HG02571 (cell line): ENCODE data around the gene PBX1.

Source experiments
- ATAC-seq: cut with Tn5 transposase; IDR thresholded peaks from one replicate; pipeline ENCODE4 v1.9.1; 2021; ENCODE audit warnings: mild to moderate bottlenecking, moderate library complexity; ENCODE audit not compliant: unreplicated experiment

Gene PBX1

DNA sequence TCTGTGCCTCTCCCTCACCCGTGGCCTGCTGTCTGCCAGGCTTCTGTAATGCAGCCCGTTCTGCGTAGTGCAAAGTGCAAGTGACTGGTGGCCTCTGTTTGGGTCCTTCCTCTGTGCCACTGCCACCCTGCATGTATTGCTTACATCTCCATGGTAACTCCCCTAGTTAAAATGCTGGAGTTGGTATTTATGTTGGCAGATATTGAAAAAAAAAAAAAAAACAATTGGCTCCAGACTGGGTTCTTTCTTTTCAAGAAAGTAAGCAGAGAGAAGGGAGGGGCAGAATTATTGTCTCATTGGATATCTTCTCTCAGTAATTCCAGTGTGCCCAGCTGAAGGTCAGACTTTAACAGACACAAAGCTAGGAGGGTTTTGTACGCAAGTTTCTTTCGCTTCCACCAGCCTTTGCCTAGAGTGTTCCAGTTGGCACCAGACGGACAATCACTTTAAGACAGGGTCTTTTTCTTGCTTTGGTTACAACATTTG is 242.3 kb downstream of the PBX1 start:
- ATAC-seq: no peak

DNA sequence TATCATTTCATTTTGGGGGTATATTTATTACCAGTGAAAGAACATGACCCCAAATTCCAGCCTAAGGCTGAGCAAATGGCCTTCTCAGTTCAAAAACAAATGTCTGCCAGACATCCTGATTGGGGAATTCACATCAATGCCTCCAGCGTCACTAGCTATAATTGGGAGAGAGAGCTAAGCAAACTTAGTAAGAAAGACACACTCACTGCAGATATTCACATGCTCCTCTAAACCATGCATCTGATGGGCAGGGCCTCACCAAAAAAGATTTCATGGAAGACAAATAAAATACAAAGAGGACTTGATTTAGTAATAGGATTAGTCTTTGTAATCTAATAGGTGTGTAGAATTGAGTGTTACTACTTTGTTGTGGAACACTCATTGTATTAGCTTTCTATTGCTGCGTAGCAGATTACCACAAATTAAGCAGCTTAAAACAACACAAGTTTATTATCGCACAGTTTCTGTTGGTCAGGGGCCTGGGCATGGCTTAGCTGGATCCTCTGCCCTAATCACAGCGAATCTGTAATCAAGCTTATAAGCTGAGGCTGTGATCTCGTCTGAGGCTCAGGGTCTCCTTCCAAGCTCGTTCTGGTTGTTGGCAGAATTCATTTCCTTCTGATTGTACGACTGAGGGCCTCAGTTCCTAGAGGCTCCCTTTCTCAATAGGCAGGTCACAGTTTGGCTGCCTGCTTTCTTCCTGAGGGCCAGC is 243.0 kb downstream of the PBX1 start:
- ATAC-seq: no peak

DNA sequence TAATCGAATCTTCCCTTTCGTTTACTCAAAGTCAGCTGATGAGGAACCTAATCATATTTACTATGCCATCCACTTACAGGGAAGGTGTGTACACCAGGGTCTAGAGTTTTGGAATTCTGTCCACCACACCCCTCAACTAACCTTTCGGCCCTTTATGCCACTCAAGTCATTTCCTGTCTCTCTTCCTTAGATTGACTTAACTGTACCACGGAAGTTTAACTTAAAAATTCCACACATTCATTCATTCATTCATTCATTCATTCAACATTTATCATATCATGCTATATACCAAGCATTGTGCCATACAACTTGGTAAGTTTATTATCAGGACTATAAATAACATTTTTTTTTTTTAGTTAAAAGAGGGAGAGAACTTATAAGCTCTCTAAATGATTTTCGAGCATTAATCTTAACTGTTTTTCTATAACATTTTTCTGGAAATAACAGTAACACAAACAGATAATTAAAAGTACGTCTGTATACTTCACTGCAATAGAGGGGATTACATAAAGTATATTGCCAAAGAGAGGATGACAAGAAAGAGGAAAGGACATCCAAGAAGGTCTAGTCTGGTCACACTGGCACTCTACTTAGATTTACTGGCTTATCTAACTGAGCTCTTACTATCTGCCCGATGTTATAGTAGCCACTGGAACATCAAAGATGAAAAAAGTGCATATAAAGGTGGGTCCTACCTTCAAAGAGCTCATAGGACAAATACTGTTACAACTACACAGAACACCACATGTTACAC is 243.7 kb downstream of the PBX1 start:
- ATAC-seq: no peak

DNA sequence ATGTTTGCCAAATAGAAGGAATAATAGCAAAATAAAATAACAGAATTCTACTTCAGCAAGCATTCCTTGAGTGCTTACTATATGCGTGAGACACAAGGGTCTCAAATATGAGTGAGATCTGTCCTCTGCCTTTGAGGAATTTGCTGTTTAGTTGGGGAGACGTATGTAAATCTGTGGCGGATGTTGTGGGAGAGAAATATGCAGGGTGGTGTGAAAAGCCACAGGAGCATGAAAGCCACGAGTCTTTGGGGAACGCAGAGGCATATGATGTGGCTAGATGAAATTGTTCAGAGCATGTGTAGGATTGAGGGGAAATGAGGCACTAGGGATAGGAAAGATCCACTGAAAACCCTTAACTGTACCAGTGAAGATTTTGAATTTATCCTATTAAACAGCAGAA is 244.4 kb downstream of the PBX1 start:
- no peak for ATAC-seq

DNA sequence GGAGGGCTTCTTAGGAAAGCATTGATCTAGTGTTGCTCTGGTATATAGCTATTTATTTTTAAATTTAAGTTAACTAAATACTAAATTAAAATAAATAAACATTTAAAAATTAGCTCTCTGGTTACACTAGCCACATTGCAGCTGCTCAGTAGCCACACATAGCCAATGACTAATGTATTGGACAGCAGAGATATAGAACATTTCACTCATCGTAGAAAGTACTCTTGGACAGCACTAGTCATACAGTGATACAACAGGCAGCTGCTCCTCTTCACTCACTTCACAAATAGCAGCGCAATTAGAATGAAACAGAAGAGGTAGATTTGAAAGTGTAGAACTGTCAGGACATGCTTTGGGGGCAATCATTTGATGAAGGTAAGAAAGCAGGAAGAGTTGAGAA is 245.4 kb downstream of the PBX1 start:
- ATAC-seq: no peak

DNA sequence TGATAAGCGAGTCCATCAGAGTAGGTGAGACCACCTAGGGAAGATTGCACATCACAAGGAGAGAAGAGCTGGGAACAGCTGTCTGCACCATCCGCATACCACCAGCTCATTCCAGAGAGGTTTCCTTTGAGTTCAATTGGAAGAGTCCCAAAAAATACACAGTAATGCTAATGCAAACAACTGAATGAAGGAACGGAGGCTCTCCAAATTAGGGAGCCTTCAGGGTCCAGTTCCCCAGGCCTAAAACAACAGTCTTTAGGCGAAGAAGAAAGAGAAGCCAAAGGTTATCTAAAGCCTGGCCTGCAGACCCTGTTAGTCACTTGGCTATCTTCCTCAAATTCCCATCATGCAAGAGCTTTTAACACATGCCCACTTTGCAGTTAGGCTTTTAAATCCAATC is 246.4 kb downstream of the PBX1 start:
- no peak for ATAC-seq

DNA sequence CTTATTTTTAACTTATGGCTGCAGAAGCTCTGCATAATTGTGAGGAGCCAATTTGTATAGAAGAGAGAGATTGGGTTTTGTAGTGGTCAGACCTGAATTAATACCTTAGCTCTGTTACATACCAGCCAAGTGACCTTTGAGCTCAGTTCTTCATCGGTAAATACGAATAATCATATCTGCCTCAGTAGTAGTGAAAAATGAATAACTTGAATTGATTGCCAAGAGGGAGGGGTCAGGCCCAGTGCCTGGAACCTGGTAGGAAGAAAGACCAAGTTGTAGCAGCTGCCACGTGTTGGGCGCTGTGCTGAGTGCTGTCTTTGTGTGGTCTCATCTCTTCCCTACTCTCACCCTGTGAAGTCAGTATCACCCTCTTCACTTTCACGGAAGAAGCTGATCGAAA is 247.5 kb downstream of the PBX1 start:
- no peak for ATAC-seq

DNA sequence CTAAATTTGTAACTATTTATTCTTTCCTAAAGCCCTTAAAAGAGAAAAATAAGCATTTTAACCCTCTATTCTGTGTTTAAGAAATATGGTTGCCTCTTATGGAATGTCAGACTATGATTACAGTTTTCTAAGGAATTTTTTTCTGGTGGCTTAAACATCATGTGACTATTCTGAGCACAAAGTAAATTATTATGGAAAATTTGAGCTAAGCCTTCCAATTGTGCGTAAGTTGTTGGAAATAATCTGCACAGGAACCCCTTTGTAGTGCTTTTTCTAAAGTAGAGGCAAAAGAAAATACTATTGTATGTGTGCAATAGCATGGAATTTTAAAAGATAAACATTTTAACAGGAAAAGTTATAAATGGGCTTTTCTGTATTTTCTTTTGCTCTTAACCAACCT is 254.8 kb downstream of the PBX1 start:
- no peak for ATAC-seq

DNA sequence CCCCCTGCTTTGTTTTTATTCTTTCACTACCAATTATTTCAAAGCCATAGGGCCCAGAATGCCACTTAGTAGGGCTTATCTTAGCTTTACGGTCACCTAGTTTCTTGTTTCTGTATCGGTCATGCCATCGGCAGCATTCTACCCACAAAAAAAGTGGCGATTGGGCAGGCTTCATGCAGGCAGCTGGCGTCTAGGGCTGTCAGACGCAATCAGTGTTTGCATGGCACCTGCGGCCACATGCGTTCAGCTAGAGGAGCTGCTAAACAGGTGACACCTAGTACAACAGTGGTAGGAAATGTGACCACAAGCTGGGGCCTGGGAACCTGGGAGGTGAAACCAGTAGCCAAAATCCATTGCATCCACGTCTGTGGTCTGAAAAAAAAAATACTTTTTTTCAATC is 262.7 kb downstream of the PBX1 start:
- no peak for ATAC-seq

DNA sequence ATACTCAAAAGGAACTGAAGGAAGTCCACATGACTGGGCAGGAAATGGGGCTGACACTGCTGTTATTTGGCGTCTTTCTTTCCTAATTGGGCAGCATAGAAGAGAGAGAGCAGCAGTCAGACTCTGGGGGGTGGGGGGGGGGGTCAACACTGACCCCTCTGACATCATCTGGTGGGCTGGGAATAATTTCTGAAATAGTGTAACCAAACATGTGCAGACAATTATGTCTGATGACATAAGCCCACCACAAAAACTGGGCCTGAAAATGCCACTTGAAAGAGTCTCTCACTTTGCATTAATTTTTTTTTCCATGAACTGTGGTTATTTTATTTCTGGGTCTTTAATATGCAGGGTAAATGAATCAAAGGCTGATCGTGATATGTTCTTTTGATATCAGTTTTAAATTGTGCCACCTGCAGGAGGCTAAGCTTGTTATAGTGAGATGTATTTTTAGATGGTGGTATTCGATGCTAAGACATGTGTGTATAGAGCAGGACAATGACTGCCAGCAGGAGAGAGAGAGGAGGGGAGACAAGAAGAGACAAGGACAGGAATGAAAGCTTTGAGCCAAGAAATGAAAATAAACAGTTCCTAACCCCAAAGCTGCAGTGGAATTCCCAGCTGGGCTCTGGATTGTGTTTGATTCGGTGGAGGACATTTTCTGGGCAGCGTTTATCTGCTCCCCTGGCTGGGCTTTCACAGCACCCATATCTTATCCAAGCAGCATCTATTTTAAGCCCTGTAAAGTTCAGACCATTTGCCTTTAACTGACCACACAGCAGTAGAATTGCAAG is 264.7 kb downstream of the PBX1 start:
- ATAC-seq: no peak

DNA sequence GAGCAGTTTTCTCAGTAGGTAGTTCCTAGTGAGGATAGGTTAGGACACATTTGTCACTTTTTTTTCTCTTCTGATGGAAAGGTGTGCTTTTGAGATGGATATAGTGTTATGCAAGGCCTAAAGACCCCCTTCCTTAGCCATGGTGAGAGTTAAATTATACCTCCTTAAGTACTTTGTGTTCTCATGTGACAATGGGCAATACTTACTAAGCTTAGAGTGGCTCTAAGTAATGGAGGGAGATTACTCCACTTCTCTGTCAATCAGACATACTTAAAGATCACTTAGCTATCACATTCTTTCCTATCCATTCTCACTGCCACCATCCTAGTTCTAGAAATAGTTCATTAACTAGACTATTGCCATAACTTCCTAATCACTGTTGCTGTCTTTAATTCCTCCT is 265.6 kb downstream of the PBX1 start:
- no peak for ATAC-seq

DNA sequence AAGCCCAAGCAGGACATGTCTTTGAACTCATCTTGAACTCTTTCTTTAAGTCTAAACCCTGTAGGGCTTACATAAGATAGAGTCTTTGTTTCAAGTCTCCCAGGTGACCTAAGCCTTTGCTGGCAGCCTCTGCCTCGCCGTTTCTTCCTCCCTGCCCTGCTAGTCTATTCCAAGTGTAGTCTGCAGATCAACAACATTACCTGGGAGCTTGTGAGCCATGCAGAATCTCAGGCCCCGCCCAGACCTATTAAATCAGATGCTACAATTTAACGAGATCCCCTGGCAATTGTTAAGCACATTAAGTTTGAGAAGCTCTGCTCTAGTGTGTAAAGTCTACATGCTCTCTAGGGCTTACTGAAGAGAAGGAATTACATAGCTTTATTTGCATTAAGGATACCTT is 271.6 kb downstream of the PBX1 start:
- ATAC-seq: no peak

DNA sequence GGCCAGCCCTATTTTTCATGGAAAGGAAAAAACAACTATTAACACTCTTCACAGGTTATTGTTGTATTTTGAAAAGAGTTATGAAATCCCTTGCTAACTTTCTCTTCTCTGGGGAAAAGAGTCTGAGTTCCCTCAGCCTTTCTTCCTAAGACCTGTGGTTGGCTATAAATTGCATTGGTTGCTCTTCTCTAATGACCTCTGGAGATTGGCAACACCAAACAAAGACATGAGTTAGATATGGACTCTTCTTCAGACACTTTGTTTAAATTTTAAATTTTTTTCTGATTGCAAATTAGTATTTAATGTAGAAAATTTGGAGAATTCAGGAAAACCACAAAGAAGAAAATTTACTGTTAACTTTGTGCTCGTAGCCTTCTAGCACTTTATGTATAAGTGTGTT is 275.7 kb downstream of the PBX1 start:
- no peak for ATAC-seq

DNA sequence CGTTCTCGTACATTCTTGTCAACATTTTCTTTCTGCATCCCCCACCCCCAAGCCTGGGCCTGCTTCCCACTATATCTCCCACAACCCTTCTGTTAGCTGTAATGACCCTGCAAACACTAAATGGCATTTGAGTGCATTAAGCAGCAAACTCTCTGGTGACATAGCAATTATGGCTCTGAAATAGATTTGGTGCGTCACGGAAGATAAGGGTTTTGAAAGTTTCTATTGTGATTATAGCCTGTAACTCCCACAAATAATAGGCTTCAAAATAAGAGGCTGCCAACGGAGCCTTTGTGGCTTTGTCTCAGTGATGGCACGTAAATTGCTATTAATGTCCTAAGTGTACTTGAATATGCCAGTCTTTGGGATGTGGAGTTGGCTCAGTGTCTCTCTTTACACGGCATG is 277.6 kb downstream of the PBX1 start:
- ATAC-seq: no peak

DNA sequence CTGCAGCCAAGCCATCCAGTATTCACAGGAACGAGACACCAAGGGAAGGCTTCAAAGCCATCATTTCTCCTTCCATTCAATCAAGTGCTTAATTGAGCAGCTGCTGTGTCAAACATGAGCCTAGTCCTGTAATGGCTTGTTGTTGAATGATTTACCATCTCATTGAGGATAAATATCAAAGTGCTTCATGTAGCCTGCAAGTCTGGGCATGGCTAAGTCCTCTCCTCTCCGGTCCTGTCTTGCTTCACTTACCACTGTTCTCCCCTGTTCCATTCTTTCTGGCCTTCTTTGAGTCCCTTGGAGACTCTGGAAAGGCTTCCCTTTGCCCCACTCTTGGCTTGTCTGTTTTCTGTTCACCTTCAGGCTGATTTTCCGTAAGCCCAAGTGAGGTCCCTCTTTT is 279.8 kb downstream of the PBX1 start:
- ATAC-seq: no peak

DNA sequence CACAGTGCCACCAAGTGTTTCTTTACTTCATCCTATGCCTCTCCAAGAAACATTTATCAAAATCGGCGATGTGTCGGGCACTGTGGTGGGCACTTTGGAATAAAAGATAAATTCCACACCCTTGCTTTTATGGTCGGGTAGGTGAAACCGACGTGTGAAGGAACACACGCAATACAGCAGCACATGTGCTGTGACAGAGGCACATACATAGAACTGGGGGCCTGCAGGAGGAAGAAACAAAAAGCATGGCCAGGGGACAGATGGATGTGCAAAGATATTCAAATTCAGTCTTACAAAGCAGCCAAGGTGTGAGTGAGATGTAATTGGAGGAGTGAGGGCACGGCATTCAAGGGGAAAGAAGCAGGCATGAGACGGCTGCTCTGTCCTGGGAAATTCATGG is 282.0 kb downstream of the PBX1 start:
- ATAC-seq: no peak

DNA sequence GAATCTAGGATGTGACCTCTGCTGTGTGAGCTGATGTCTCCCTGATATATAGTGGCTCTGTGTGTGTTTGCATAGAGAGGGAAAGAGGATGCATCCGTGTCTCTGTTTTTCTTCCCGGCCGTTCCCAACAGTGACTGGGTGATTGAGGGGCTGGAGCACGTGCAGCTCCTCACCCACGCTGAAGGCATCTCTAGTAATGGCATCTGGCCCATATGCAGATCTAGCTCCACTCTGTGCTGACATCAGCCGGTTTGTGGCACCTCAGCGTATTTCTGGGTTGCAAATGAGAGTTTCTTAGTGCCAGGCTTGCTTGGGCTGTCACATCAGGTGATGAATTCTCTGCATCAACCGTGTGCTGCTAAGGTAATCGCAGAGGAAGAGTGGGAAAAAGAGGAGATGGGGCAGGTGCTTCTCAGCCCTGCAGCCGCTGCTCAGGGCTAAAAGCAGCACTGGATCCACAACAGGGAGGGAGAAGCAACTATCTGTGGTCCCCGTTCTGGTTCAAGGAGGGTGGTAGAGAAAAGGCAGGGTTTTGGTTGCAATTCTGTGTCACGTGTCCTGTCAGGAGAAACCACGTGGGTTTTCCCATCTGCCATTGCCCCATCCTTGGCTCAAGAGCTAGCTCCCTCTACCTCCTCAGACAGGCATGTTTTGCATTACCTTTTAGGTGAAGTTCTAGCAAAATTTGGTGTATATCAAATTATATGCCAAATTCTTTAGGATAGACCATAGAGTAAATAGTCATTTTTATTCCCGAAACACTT is 282.9 kb downstream of the PBX1 start:
- ATAC-seq: no peak

DNA sequence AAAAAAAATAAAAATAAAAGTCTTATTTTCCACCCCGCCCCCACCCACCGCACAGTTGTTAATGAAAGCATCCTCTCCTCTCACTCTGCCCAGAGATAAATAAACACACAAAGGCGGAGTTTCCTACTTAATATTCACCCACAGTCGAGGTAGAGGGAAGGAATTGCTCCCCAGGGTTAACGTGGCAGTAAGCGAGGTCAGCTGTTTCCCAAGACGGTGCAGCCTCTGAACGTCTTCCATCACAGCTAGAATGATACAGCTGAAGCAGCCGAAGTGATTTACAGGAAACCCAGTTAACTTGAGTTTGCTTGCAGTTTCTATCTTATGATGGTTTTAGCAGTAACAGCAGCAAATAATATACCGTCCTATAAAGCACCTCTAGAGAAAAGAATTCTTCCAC is 283.9 kb downstream of the PBX1 start:
- no peak for ATAC-seq

DNA sequence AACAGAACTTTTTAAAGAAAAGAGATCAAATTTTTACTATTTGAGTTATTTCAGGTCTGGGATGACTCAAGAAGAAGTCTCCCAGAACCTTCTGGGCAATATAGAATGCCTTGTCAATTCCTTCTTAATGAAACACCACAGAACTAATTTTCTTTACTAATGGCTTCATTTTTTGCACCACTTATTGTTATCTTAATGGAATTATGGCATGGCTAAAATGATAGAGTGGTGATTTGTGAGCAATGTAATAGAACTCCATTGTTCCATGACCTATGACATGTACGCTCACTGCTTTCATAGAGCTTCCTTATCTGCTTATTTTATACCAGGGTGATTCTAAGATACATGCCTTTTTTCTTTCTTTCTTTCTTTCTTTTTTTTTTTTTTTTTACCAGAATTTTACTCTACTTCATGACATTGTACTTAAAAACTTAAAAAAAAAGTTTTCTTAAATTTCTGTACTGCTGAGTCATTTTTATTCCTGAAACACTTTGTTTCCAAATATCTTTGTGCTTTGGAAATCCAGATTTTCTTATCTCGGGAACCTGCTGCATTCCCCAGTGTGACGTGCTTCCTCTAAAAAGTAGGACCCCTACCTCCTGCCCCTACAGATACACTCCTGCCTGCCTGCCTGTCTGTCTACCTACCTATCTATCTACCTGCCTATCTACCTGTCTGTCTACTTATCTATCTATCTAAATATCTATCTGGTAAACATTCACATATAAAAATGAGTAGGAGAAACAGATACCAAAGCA is 284.9 kb downstream of the PBX1 start:
- no peak for ATAC-seq
